CD4-positive, CD25-positive, alpha-beta regulatory T cell (primary cell): ENCODE data around the gene UFL1. TPM values are rescaled to one million over a fixed set of nuclear protein-coding genes. Genes with fewer than 3 reads are reported as not detected.
"Not testable (repeated sequence)": the region's sequence is repeated elsewhere in the genome, so short reads cannot be mapped to it uniquely, and the experiment has no call there.

Experiments used
- ATAC-seq, 2 donors: fragments of 150-1000 bp; cut with Tn5 transposase; one replicate each; pipeline ENCODE4 v1.10.0; 2021; ENCODE audit warnings: low read depth in 2 of 2, moderate number of reproducible peaks in 2 of 2, moderate library complexity in 1 of 2
- DNase-seq, 3 donors: peaks; one replicate each; pipeline versions ENCODE4 v3.0.0 to v3.0.0-alpha.2; 2012 to 2022; ENCODE audit warnings: mixed read lengths in 1 of 3
- H3K27ac ChIP-seq: one replicate; pipeline ENCODE4 v1.7.0; 2013; ENCODE audit warnings: mild to moderate bottlenecking, low read length; ENCODE audit not compliant: insufficient read depth, poor library complexity, severe bottlenecking
- H3K27me3 ChIP-seq: one replicate; pipeline ENCODE4 v1.7.0; 2013; ENCODE audit warnings: low read length; ENCODE audit not compliant: control insufficient read depth, insufficient read depth
- H3K36me3 ChIP-seq: one replicate; pipeline ENCODE4 v1.7.0; 2013; ENCODE audit warnings: mild to moderate bottlenecking, low read length, moderate library complexity; ENCODE audit not compliant: control insufficient read depth, insufficient read depth
- H3K4me1 ChIP-seq: 2 replicates; pipeline ENCODE4 v1.7.0; 2013; ENCODE audit warnings: mild to moderate bottlenecking, low read length; ENCODE audit not compliant: insufficient read depth, control insufficient read depth, poor library complexity, severe bottlenecking
- H3K4me3 ChIP-seq: one replicate; pipeline ENCODE4 v1.7.0; 2013; ENCODE audit warnings: low read depth, mild to moderate bottlenecking, low read length, moderate library complexity
- H3K9me3 ChIP-seq, 2 experiments: 1 replicate in 1 of 2; 2 replicates in 1 of 2; pipeline ENCODE4 v1.7.0; 2013; ENCODE audit warnings: low read length in 2 of 2, mild to moderate bottlenecking in 1 of 2, moderate library complexity in 1 of 2; ENCODE audit not compliant: control insufficient read depth in 2 of 2
- H3K27ac Mint-ChIP-seq, 3 donors: one replicate each; pipeline ENCODE4 v1.8.0; 2020 to 2022; ENCODE audit warnings: mild to moderate bottlenecking in 3 of 3, mixed read lengths in 3 of 3, moderate library complexity in 2 of 3
- H3K27me3 Mint-ChIP-seq: one replicate; pipeline ENCODE4 v1.8.0; 2022; ENCODE audit warnings: mild to moderate bottlenecking, mixed read lengths
- H3K36me3 Mint-ChIP-seq: one replicate; pipeline ENCODE4 v1.8.0; 2020; ENCODE audit warnings: mixed read lengths
- H3K4me1 Mint-ChIP-seq, 4 donors: one replicate each; pipeline ENCODE4 v1.8.0; 2020 to 2022; ENCODE audit warnings: mixed read lengths in 4 of 4, mild to moderate bottlenecking in 1 of 4
- H3K4me3 Mint-ChIP-seq, 4 donors: one replicate each; pipeline ENCODE4 v1.8.0; 2020 to 2022; ENCODE audit warnings: mild to moderate bottlenecking in 4 of 4, mixed read lengths in 4 of 4, moderate library complexity in 3 of 4
- H3K9me3 Mint-ChIP-seq, 7 donors: one replicate each; pipeline ENCODE4 v1.8.0; 2020 to 2022; ENCODE audit warnings: mixed read lengths in 7 of 7, mild to moderate bottlenecking in 3 of 7, moderate library complexity in 2 of 7
- polyA plus RNA-seq, 4 donors: library from polyadenylated mRNA; unstranded; fragments of 300-500 nt; fragmentation: Illumina TruSeq; gene quantifications; one replicate each; pipeline ENCODE4 v1.2.3, GENCODE V29; 2021
- total RNA-seq: library from RNA; stranded (reverse); gene quantifications from one replicate; pipeline ENCODE4 v1.2.3, GENCODE V29; 2022

UFL1 gene
- total and polyA plus RNA-seq, 5 donors from 2014 or later, result 19.1 to 25.5 (median 23.7) TPM

GRCh38 chr6:96542702-96543101 lies 21.1 kb downstream of the UFL1 start:
- no peak overlapping the region for H3K27ac Mint-ChIP-seq
- ATAC-seq (no peak), DNase-seq (peak in 2 of 3 donors; percentile 27 to 28)
- H3K4me3 ChIP-seq, result no peak overlapping the region
- peaks cover 42% of the 10 kb centered on the region for H3K36me3 Mint-ChIP-seq
- H3K4me1 ChIP-seq, result no peaks in the 10 kb centered on the region
- H3K9me3 ChIP-seq, result no peaks in the 10 kb centered on the region
- H3K4me3 Mint-ChIP-seq, result no peak overlapping the region
- H3K27me3 ChIP-seq, result no peaks in the 10 kb centered on the region
- no peak overlapping the region for H3K27ac ChIP-seq
- H3K9me3 Mint-ChIP-seq, result no peaks in the 10 kb centered on the region
- no peaks in the 10 kb centered on the region for H3K27me3 Mint-ChIP-seq
- peaks cover 76% of the 10 kb centered on the region for H3K36me3 ChIP-seq
- peaks cover 0 to 5% (median 2%) of the 10 kb centered on the region in 4 donors for H3K4me1 Mint-ChIP-seq

DNA sequence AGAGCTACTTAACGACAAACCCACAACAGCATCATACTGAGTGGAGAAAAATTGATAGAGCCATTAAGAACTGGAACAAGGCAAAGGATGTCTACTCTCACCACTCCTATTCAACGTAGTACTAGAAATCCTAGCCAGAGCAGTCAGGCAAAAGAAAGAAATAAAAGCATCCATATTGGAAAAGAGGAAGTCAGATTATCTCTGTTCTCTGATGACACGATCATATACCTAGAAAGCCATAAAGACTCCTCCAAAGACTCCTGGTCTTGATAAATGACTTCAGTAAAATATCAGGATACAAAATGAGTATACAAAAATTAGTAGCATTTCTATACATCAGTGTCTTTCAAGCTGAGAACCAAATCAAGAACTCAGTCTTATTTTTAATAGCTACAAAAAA lies 24.3 kb downstream of the UFL1 start:
- Mint-ChIP-seq H3K4me3 (no peak overlapping the region), H3K36me3 (peaks cover 42% of the 10 kb centered on the region), H3K4me1 (peaks cover 0 to 11% (median 1%) of the 10 kb centered on the region in 4 donors), H3K9me3 (no peaks in the 10 kb centered on the region), H3K27me3 (no peaks in the 10 kb centered on the region), H3K27ac (peak overlapping the region in 1 of 3 donors; percentile 66)
- H3K36me3 ChIP-seq, result peaks cover 70% of the 10 kb centered on the region
- H3K27me3 ChIP-seq, result no peaks in the 10 kb centered on the region
- no peaks in the 10 kb centered on the region for H3K4me1 ChIP-seq
- H3K27ac ChIP-seq, result no peak overlapping the region
- no peak overlapping the region for H3K4me3 ChIP-seq
- DNase-seq (no peak), ATAC-seq (no peak)
- no peaks in the 10 kb centered on the region for H3K9me3 ChIP-seq

- ATAC-seq (no peak), DNase-seq (no peak)
- Mint-ChIP-seq H3K4me1 (peaks cover 0 to 16% (median 1%) of the 10 kb centered on the region in 4 donors), H3K27me3 (no peaks in the 10 kb centered on the region), H3K27ac (no peak overlapping the region), H3K36me3 (peaks cover 51% of the 10 kb centered on the region), H3K4me3 (no peak overlapping the region), H3K9me3 (no peaks in the 10 kb centered on the region)
- H3K4me1 ChIP-seq, result no peaks in the 10 kb centered on the region
- H3K36me3 ChIP-seq, result peaks cover 84% of the 10 kb centered on the region
- H3K9me3 ChIP-seq, result no peaks in the 10 kb centered on the region
- no peaks in the 10 kb centered on the region for H3K27me3 ChIP-seq
- H3K4me3 ChIP-seq, result no peak overlapping the region
- no peak overlapping the region for H3K27ac ChIP-seq
Measured at GRCh38 chr6:96547654-96548053, 26.0 kb downstream of the UFL1 start.

DNA sequence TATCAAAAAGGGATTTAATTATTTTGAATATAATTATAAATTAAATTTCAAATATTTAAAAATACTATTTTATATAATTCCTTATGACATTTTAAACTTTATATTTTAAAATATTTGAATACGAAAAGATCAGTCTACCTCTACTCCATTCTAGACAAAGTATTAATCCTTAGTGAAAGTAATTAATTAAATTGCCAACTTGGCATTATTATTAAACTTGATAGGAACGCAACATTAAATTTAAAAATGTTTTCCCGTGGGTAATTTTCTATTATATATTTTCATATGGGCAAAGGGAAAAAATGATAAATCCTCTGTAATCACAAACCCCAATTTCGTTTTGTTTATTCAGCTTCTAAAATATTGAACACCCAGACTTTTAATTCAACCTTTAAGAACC lies 33.0 kb downstream of the UFL1 start:
- Mint-ChIP-seq H3K4me3 (no peak overlapping the region), H3K4me1 (peaks cover 0 to 10% (median 0%) of the 10 kb centered on the region in 4 donors), H3K9me3 (peaks cover 0 to 3% (median 0%) of the 10 kb centered on the region in 7 donors), H3K27me3 (no peaks in the 10 kb centered on the region), H3K27ac (no peak overlapping the region), H3K36me3 (peaks cover 49% of the 10 kb centered on the region)
- H3K27me3 ChIP-seq, result no peaks in the 10 kb centered on the region
- H3K9me3 ChIP-seq, result no peaks in the 10 kb centered on the region
- DNase-seq (no peak), ATAC-seq (no peak)
- H3K36me3 ChIP-seq, result peaks cover 64% of the 10 kb centered on the region
- H3K4me1 ChIP-seq, result no peaks in the 10 kb centered on the region
- H3K4me3 ChIP-seq, result no peak overlapping the region
- no peak overlapping the region for H3K27ac ChIP-seq

- H3K27ac ChIP-seq, H3K9me3 ChIP-seq, H3K27ac Mint-ChIP-seq, H3K27me3 ChIP-seq, H3K4me3 ChIP-seq, ATAC-seq, H3K4me1 ChIP-seq, H3K9me3 Mint-ChIP-seq, DNase-seq, H3K4me3 Mint-ChIP-seq, H3K27me3 Mint-ChIP-seq, H3K4me1 Mint-ChIP-seq: not testable (repeated sequence)
- peaks cover 14% of the 10 kb centered on the region for H3K36me3 ChIP-seq
- H3K36me3 Mint-ChIP-seq, result peaks cover 16% of the 10 kb centered on the region
Measured at GRCh38 chr6:96559740-96560139, 38.1 kb downstream of the UFL1 start.

GRCh38 chr6:96562886-96563285 lies 41.3 kb downstream of the UFL1 start, which contains the start of gene FHL5:
TSS of gene FHL5 (plus strand) at chr6:96563128. CDS start at chr6:96603614, 40,486 bp downstream.
- peaks cover 0 to 3% (median 0%) of the 10 kb centered on the region in 7 donors for H3K9me3 Mint-ChIP-seq
- Histone ChIP-seq H3K4me1 (no peaks in the 10 kb centered on the region), H3K4me3 (no peak within 1 kb of the TSS), H3K9me3 (no peaks in the 10 kb centered on the region), H3K27ac (no peak within 1 kb of the TSS), H3K27me3 (peaks cover 6% of the 10 kb centered on the region), H3K36me3 (no peaks in the 10 kb centered on the region)
- DNase-seq (no peak), ATAC-seq (no peak)
- no peak within 1 kb of the TSS for H3K4me3 Mint-ChIP-seq
- peaks cover 9% of the 10 kb centered on the region for H3K27me3 Mint-ChIP-seq
- no peaks in the 10 kb centered on the region for H3K36me3 Mint-ChIP-seq
- H3K4me1 Mint-ChIP-seq, result peaks cover 0 to 3% (median 0%) of the 10 kb centered on the region in 4 donors
- no peak within 1 kb of the TSS for H3K27ac Mint-ChIP-seq

DNA sequence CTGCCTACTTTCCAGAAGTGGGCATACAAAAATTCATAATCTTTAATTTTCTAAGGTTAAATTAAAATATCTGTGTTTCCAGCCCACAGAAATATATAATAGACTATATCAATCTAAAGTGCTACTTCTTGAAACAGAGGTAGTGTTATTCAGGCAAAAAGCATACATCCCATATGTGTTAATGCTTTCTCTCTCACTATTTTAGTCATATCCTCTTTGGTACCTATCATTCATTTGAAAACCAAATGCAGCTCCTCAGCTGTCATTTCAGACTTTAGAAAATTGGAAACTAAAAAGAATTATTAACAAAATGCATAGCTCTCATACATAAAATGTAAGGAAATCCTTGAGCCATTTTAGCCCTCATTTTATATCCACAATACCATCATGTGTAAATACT lies 42.2 kb downstream of the UFL1 start:
- DNase-seq (no peak), ATAC-seq (no peak)
- Mint-ChIP-seq H3K4me3 (no peak overlapping the region), H3K36me3 (no peaks in the 10 kb centered on the region), H3K27me3 (peaks cover 9% of the 10 kb centered on the region), H3K4me1 (peaks cover 0 to 3% (median 0%) of the 10 kb centered on the region in 4 donors), H3K27ac (no peak overlapping the region), H3K9me3 (peaks cover 0 to 4% (median 2%) of the 10 kb centered on the region in 7 donors)
- H3K4me1 ChIP-seq, result no peaks in the 10 kb centered on the region
- H3K36me3 ChIP-seq, result no peaks in the 10 kb centered on the region
- no peak overlapping the region for H3K4me3 ChIP-seq
- H3K9me3 ChIP-seq, result no peaks in the 10 kb centered on the region
- peaks cover 9% of the 10 kb centered on the region for H3K27me3 ChIP-seq
- H3K27ac ChIP-seq, result no peak overlapping the region

GRCh38 chr6:96570053-96570452 lies 48.4 kb downstream of the UFL1 start:
- ATAC-seq, result no peak
- Mint-ChIP-seq H3K4me1 (no peaks in the 10 kb centered on the region), H3K27me3 (peaks cover 17% of the 10 kb centered on the region), H3K36me3 (no peaks in the 10 kb centered on the region), H3K9me3 (peaks cover 0 to 26% (median 15%) of the 10 kb centered on the region in 7 donors), H3K4me3 (no peak overlapping the region), H3K27ac (no peak overlapping the region)
- Histone ChIP-seq H3K27me3 (peaks cover 7% of the 10 kb centered on the region), H3K27ac (no peak overlapping the region), H3K9me3 (peaks cover 21 to 23% of the 10 kb centered on the region in 2 experiments), H3K36me3 (no peaks in the 10 kb centered on the region), H3K4me1 (no peaks in the 10 kb centered on the region), H3K4me3 (no peak overlapping the region)
- DNase-seq, result no peak
